Spinal cord (tissue), 10 donors: Measurements from ENCODE around the gene LRRC32. TPM values are rescaled to one million over a fixed set of nuclear protein-coding genes. Genes with fewer than 3 reads are reported as not detected.

ENCODE experiments used
- DNase-seq, 6 donors: peaks; one replicate each; pipeline versions ENCODE4 v3.0.0 to v3.0.0-alpha.2; 2013 to 2015; ENCODE audit warnings: low spot score in 6 of 6, low read depth in 4 of 6
- H3K27ac ChIP-seq: one replicate; pipeline ENCODE4 v1.5.1; 2013; ENCODE audit warnings: low read depth, low read length, control low read depth
- H3K27me3 ChIP-seq: one replicate; pipeline ENCODE4 v1.6.1; 2013; ENCODE audit warnings: low read length; ENCODE audit not compliant: control insufficient read depth, insufficient read depth
- H3K36me3 ChIP-seq: one replicate; pipeline ENCODE4 v1.6.1; 2013; ENCODE audit warnings: low read length; ENCODE audit not compliant: control insufficient read depth, insufficient read depth
- H3K4me1 ChIP-seq: one replicate; pipeline ENCODE4 v1.6.1; 2013; ENCODE audit warnings: low read length; ENCODE audit not compliant: control insufficient read depth, insufficient read depth
- H3K4me3 ChIP-seq: one replicate; pipeline ENCODE4 v1.5.1; 2013; ENCODE audit warnings: low read depth, low read length, control low read depth
- H3K9me3 ChIP-seq: one replicate; pipeline ENCODE4 v1.6.1; 2013; ENCODE audit warnings: low read length; ENCODE audit not compliant: control insufficient read depth, insufficient read depth
- WGBS: methylation state at CpG from one replicate; pipeline ENCODE4 v1.1.5; 2013; ENCODE audit warnings: missing lambda C conversion rate; ENCODE audit not compliant: insufficient coverage; 5-methylcytosine and 5-hydroxymethylcytosine counted together
- polyA plus RNA-seq, 2 donors: library from polyadenylated mRNA; unstranded; fragments of 120-200 nt; gene quantifications; one replicate each; pipeline ENCODE4 v1.2.1, GENCODE V29; 2013; ENCODE audit not compliant: insufficient read length in 2 of 2
- total RNA-seq, 2 donors: library from RNA; depleted of rRNA in 1 of 2; stranded (reverse); fragments of 120-200 nt in 1 of 2; fragments of >200 nt in 1 of 2; gene quantifications; one replicate each; pipeline versions ENCODE4 v1.2.3 to v1.2.4, GENCODE V29; 2013 to 2014
- donor health status: healthy.

The LRRC32 gene
- total and polyA plus RNA-seq, 4 donors: 8.3 to 31.8 (median 10.4) TPM

- no peak for DNase-seq
- no peak overlapping the region for H3K27ac ChIP-seq
Measured at GRCh38 chr11:76665921-76666351, 4.6 kb downstream of the LRRC32 start.

GRCh38 chr11:76665172-76665571 lies 5.4 kb downstream of the LRRC32 start:
- H3K4me1 ChIP-seq: peaks cover 12% of the 10 kb centered on the region
- no peak overlapping the region for H3K27ac ChIP-seq
- H3K36me3 ChIP-seq: peaks cover 8% of the 10 kb centered on the region
- 100% methylated on average over 1 of the region's 2 CpGs for WGBS
- no peak for DNase-seq
- no peaks in the 10 kb centered on the region for H3K9me3 ChIP-seq
- no peak overlapping the region for H3K4me3 ChIP-seq
- H3K27me3 ChIP-seq: peaks cover 6% of the 10 kb centered on the region

More at GRCh38 chr11:76665921-76666351, 4.6 kb downstream of the LRRC32 start:
- Histone ChIP-seq H3K27me3 (peaks cover 11% of the 10 kb centered on the region), H3K4me3 (no peak overlapping the region), H3K36me3 (peaks cover 2% of the 10 kb centered on the region), H3K4me1 (peaks cover 15% of the 10 kb centered on the region), H3K9me3 (no peaks in the 10 kb centered on the region)
- 86% methylated on average over 5 of the region's 6 CpGs for WGBS

- no peak overlapping the region for H3K27ac ChIP-seq
- peaks cover 8% of the 10 kb centered on the region for H3K4me1 ChIP-seq
- peaks cover under 1% of the 10 kb centered on the region for H3K27me3 ChIP-seq
- H3K9me3 ChIP-seq: no peaks in the 10 kb centered on the region
- no peak for DNase-seq
- peaks cover 14% of the 10 kb centered on the region for H3K36me3 ChIP-seq
- WGBS: 85% methylated on average over 9 of the region's 11 CpGs
- no peak overlapping the region for H3K4me3 ChIP-seq
Measured at GRCh38 chr11:76664578-76665061, 5.9 kb downstream of the LRRC32 start.

- 83% methylated on average over 7 of the region's 7 CpGs for WGBS
- Histone ChIP-seq H3K4me1 (peaks cover 8% of the 10 kb centered on the region), H3K27ac (no peak overlapping the region), H3K27me3 (no peaks in the 10 kb centered on the region), H3K9me3 (no peaks in the 10 kb centered on the region), H3K4me3 (no peak overlapping the region), H3K36me3 (peaks cover 14% of the 10 kb centered on the region)
- no peak for DNase-seq
Measured at GRCh38 chr11:76663912-76664440, 6.6 kb downstream of the LRRC32 start.

- Histone ChIP-seq H3K27ac (no peak overlapping the region), H3K4me3 (no peak overlapping the region), H3K4me1 (peaks cover 8% of the 10 kb centered on the region), H3K27me3 (no peaks in the 10 kb centered on the region), H3K36me3 (peaks cover 14% of the 10 kb centered on the region), H3K9me3 (no peaks in the 10 kb centered on the region)
- no peak for DNase-seq
- WGBS: 62% methylated on average over 2 of the region's 2 CpGs
Measured at GRCh38 chr11:76663486-76663810, 7.1 kb downstream of the LRRC32 start.

- Histone ChIP-seq H3K36me3 (peaks cover 14% of the 10 kb centered on the region), H3K4me1 (peaks cover 8% of the 10 kb centered on the region), H3K9me3 (no peaks in the 10 kb centered on the region), H3K4me3 (no peak overlapping the region), H3K27ac (no peak overlapping the region), H3K27me3 (no peaks in the 10 kb centered on the region)
- 78% methylated on average over 10 of the region's 13 CpGs for WGBS
- DNase-seq: no peak
Measured at GRCh38 chr11:76662656-76663485, 7.7 kb downstream of the LRRC32 start.

GRCh38 chr11:76661834-76662434 lies 8.6 kb downstream of the LRRC32 start:
- peaks cover 14% of the 10 kb centered on the region for H3K36me3 ChIP-seq
- 70% methylated on average over 4 of the region's 6 CpGs for WGBS

GRCh38 chr11:76661306-76661751 lies 9.2 kb downstream of the LRRC32 start:
- peaks cover 14% of the 10 kb centered on the region for H3K36me3 ChIP-seq
- no peak for DNase-seq
- WGBS: 92% methylated on average over 6 of the region's 11 CpGs
- no peaks in the 10 kb centered on the region for H3K27me3 ChIP-seq
- H3K27ac ChIP-seq: no peak overlapping the region
- peaks cover 9% of the 10 kb centered on the region for H3K4me1 ChIP-seq
- no peaks in the 10 kb centered on the region for H3K9me3 ChIP-seq
- H3K4me3 ChIP-seq: no peak overlapping the region

More at GRCh38 chr11:76661834-76662434, 8.6 kb downstream of the LRRC32 start:
- H3K9me3 ChIP-seq: no peaks in the 10 kb centered on the region
- no peak overlapping the region for H3K4me3 ChIP-seq
- no peaks in the 10 kb centered on the region for H3K27me3 ChIP-seq
- H3K4me1 ChIP-seq: peaks cover 8% of the 10 kb centered on the region
- H3K27ac ChIP-seq: peak overlapping the region; percentile 16
- peak in 1 of 6 donors; percentile 29 for DNase-seq

GRCh38 chr11:76660533-76661305 lies 9.8 kb downstream of the LRRC32 start:
- H3K9me3 ChIP-seq: no peaks in the 10 kb centered on the region
- DNase-seq: no peak
- peaks cover 10% of the 10 kb centered on the region for H3K4me1 ChIP-seq
- no peak overlapping the region for H3K27ac ChIP-seq
- WGBS: 92% methylated on average over 34 of the region's 34 CpGs
- H3K36me3 ChIP-seq: peaks cover 14% of the 10 kb centered on the region
- H3K4me3 ChIP-seq: no peak overlapping the region
- no peaks in the 10 kb centered on the region for H3K27me3 ChIP-seq
